ENCODE measurements around the gene C11orf68. TPM values are rescaled to one million over a fixed set of nuclear protein-coding genes. Genes with fewer than 3 reads are reported as not detected.

The C11orf68 gene
- total and polyA plus RNA-seq, 2 experiments from 2014 or later = 16.8 to 23.2 TPM

GRCh38 chr11:65967329-65967934 lies 48.6 kb upstream of the C11orf68 start (continued):
- TF ChIP-seq CREB1 (CRISPR knock-in tag; IDR thresholded peaks at IDR 0.05; ENCODE audit: low read depth) = no peak
- no peak for TF ChIP-seq EZH2 (IDR thresholded peaks at IDR 0.05; ENCODE audit: low read depth, unreplicated experiment)
- no peak for TF ChIP-seq NANOG (IDR thresholded peaks at IDR 0.05; ENCODE audit: borderline replicate concordance)
- no peak for TF ChIP-seq REST (IDR thresholded peaks at IDR 0.05; ENCODE audit: unreplicated experiment)

- peaks cover 8% of the 10 kb centered on the region for H3K4me1 ChIP-seq (ENCODE audit: insufficient read depth)
- peaks cover 3% of the 10 kb centered on the region; the same call in 1 of the 2 replicates for H3F3A ChIP-seq (replicated peaks; ENCODE audit: low read depth)
- no peaks in the 10 kb centered on the region for H3K9me2 ChIP-seq (ENCODE audit: insufficient read depth)
- H3K9me3 Mint-ChIP-seq = peaks cover 6% of the 10 kb centered on the region
- peaks cover 20% of the 10 kb centered on the region for H3K27me3 Mint-ChIP-seq (ENCODE audit: insufficient read depth, low read depth, poor library complexity)
- no peak overlapping the region for H3K4me2 ChIP-seq
- H3K4me1 Mint-ChIP-seq = peaks cover 17% of the 10 kb centered on the region
- no peak overlapping the region for H3K27ac Mint-ChIP-seq
- TF ChIP-seq JUNB (IDR thresholded peaks at IDR 0.05; ENCODE audit: unreplicated experiment) = no peak
- TF ChIP-seq NANOG (IDR thresholded peaks at IDR 0.05; ENCODE audit: borderline replicate concordance) = no peak
- no peak for TF ChIP-seq EZH2phosphoT487 (IDR thresholded peaks at IDR 0.05; ENCODE audit: unreplicated experiment)
- no peak for TF ChIP-seq ZNF114 (CRISPR knock-in tag; IDR thresholded peaks at IDR 0.05)
- peak in 1 of 2 experiments; percentile 27; a peak in 2 of 4 replicates for TF ChIP-seq CTCF (conservative IDR thresholded peaks at IDR 0.05; ENCODE audit: low read depth in 2 of 2)
- no peaks in the 10 kb centered on the region for H3K27me3 ChIP-seq (ENCODE audit: insufficient read depth)
- H3K79me2 ChIP-seq (replicated peaks; ENCODE audit: insufficient read depth) = peaks cover 26% of the 10 kb centered on the region
- no peak overlapping the region for H3K4me3 Mint-ChIP-seq
- no peak overlapping the region for H3K27ac ChIP-seq (ENCODE audit: low read depth)
- H3K36me3 ChIP-seq (ENCODE audit: insufficient read depth) = no peaks in the 10 kb centered on the region; the same call in 1 of the 2 replicates
- peaks cover 13% of the 10 kb centered on the region for H4K20me1 ChIP-seq (replicated peaks; ENCODE audit: insufficient read depth)
- H3K36me3 Mint-ChIP-seq (ENCODE audit: low read depth) = peaks cover 66% of the 10 kb centered on the region
- no peak overlapping the region for H3K4me3 ChIP-seq
- H2AFZ ChIP-seq = no peak overlapping the region
- ATAC-seq = no peak
- DNase-seq (ENCODE audit: low spot score) = no peak
Measured at GRCh38 chr11:65965986-65966762, 47.3 kb upstream of the C11orf68 start.
